ENCODE data around the gene MID2.
"Not testable (repeated sequence)": the region's sequence is repeated elsewhere in the genome, so short reads cannot be mapped to it uniquely, and the experiment has no call there.

DNA sequence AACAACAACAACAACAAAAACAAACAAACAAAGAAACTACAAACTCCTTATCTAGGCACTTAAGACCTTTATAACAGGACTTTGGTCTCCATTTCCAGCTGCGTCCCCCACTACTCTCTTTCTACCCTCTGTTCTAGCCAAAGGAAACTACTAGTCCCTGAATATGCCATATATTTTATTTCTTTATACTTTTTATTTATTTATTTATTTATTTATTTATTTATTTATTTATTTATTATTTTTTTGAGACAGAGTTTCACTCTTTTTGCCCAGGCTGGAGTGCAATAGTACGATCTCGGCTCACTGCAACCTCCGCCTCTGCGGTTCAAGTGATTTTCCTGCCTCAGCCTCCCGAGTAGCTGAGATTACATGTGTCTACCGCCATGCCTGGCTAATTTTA lies 26.0 kb downstream of the MID2 start:
- TF ChIP-seq, protein P1, sequence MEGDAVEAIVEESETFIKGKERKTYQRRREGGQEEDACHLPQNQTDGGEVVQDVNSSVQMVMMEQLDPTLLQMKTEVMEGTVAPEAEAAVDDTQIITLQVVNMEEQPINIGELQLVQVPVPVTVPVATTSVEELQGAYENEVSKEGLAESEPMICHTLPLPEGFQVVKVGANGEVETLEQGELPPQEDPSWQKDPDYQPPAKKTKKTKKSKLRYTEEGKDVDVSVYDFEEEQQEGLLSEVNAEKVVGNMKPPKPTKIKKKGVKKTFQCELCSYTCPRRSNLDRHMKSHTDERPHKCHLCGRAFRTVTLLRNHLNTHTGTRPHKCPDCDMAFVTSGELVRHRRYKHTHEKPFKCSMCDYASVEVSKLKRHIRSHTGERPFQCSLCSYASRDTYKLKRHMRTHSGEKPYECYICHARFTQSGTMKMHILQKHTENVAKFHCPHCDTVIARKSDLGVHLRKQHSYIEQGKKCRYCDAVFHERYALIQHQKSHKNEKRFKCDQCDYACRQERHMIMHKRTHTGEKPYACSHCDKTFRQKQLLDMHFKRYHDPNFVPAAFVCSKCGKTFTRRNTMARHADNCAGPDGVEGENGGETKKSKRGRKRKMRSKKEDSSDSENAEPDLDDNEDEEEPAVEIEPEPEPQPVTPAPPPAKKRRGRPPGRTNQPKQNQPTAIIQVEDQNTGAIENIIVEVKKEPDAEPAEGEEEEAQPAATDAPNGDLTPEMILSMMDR (conservative IDR thresholded peaks at IDR 0.05; ENCODE audit: low read length): not testable (repeated sequence)
- not testable (repeated sequence) for TF ChIP-seq EZH2phosphoT487 (IDR thresholded peaks at IDR 0.05; ENCODE audit: borderline replicate concordance)
